UCSD-AML1 (cell line): ENCODE data around the gene ZCCHC24.

ENCODE experiments used
- DNase-seq: peaks from one replicate; lab custom pipeline; 2025; ENCODE audit not compliant: unreplicated experiment; lab: John Stamatoyannopoulos, UW

The ZCCHC24 gene

DNA sequence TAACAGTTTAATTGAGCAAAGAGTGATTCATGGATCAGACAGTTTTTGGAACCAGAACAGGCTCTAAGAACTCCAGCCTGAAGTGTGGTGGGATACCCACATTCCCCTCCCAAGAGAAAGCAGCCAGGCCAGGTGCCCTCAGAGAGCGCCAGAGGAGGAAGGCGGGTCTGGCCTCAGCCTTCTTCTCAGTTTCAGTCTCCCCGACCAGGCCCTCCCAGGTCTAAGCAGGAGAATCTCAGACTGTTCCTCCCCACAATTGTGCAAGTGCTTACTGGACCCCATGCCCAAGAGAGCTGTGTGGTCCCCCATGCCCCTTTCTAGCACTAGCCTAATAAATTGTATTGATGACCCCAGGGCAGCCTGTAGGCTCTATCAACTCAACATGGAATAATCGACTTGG is 72.6 kb downstream of the ZCCHC24 start:
- DNase-seq: no peak

DNA sequence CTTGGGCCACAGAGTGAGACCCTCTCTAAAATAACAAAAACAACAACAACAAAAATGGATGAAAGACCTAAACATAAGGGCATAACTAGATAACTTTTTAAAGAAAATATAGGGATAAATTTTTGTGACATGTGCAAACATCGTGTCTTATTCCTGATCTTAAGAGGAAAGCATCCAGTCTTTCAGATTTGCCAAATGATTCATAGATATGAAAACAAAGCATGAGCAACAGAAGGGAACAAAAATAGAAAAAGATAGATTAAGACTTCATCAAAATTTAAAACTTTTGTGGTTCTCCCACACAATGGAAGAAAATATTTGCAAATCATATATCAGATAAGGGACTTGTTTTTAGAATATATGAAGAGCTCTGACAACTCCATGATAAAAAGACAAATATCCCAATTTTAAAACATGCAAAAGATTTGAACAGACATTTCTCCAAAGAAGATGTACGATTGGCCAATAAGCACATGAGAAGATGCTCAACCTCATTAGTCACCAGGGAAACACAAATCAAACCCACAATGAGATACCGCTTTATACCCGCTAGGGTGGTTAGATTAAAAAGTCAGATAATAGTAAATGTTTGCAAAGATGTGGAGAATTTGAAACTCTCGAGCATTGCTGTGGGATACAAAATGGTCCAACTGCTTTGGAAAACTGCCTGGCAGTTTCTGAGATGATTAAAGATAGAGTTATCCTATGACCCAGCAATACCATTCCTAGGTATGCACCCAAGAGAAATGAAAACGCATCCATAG is 77.8 kb downstream of the ZCCHC24 start:
- DNase-seq: no peak

DNA sequence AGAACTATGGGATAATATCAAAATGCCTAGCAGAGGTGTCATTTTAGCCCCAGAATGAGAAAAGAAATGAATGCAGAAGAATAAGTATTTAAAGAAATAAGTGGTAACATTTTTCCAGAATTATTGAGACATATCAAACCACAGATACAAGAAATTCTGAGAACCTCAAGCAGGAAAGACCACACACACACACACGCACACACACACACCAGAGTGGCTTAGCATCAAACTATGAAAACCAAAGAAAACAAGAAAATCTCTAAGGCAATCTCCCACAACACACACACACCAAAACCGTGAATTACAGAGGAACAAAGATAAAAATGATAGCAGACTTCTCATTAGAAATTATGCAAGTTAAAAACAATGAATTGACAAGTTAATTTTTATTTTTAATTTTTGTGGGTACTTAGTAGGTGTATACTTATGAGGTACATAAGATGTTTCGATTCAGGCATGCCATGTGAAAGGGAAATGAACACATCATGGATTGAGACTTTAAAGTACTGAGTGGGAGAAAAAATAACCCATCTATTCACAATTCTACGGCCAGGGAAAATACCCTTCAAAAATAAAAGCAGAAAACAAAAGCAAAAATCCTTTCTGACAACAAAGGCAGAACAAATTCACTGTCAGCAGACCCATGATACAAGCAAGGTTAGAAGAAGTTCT is 83.6 kb downstream of the ZCCHC24 start:
- DNase-seq: no peak

DNA sequence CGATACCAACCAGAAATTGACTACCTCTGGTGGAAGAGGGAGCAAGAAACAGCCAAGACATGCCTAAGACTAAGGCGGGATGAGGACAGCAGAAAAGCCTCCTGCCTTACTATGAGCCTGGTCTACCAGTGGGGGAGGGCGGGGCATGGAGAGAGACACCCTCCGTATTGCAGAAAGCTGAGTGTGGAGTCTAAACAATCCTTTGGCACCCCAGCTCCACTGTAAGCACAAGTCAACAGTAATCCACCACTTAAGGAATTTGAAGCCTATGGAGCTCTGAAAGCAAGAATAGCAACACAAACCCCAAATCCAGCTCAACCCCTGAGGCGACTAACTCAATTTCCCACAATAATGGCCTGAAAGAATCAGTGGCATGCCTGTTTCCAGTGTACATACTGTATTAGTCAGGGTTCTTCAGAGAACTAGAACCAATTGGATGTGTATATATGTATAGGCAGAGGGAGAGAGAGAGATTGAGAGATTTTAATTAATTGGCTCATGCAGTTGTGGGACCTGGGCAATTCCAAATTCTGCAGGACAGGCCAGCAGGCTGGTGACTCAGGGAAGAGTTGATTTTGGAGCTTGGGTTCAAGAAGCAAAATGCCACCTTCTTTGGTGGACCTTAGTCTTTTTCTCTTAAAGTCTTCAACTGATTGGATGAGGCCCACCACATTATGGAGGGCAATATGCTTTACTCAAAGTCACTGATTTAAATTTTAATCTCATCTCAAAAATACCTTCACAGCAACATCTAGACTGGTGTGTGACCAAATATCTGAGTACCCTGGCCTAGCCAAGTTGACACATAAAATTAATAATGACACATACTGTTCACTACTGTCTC is 84.7 kb downstream of the ZCCHC24 start:
- DNase-seq: no peak

DNA sequence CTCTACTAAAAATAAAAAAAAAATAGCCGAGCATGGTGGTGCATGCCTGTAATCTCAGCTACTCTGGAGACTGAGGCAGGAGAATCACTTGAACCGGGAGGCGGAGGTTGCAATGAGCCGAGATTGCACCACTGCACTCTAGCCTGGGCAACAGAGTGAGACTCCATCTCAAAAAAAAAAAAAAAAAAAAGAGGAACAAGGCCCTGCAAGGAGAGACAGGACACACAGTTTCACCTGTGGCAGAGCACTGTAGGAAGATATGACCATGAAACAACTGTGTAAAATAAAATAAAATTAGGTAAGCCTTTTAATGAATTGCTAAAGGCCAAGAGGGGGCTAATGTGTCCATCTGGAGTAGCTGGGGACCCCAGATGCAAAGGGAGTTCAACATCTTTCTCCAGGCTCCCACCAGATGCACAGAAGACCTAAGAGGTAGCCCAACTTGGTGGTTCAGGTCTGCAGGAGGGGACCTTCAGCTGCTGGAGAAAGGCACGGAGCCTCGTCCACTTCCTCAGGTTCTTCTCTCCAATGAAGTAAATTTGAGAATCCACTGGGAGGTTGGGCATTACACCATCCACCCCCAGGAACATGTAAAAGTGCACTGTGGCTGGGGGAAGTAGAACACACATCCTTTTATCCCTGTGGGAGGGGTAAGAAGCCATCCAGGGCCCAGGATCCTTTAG is 85.5 kb downstream of the ZCCHC24 start:
- DNase-seq: no peak

DNA sequence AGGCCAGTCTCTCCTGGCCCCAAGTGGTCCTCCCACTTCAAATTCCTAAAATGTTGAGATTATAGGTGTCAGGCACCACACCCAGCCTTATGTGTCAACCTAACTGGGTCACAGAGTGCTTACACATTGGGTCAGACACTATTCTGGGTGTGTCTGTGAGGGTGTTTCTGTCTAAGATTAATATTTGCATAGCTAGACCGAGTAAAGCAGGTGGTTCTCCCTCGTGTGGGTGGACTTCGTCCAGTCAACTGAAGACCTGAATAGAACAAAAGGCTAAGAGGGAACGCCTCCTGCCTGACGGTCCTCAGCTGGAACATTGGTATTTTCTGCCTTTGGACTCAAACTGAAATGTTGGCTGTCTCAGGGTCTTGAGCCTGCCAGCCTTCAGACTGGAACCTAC is 86.6 kb downstream of the ZCCHC24 start:
- DNase-seq: no peak

DNA sequence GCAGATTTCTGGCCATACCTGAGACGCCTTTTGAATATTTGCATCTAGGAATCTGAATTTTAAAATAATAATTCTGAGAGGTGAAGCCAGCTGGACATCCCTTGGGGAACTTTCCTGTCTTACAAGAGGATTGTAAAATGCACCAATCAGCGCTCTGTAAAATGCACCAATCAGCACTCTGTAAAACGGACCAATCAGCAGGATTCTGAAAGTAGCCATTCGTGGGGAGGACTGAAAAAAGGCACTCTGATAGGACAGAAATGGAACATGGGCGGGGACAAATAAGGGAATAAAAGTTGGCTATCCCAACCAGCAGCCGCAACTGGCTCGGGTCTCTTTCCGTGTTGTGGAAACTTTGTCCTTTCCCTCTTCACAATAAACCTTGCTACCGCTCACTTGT is 88.2 kb downstream of the ZCCHC24 start:
- DNase-seq: no peak

DNA sequence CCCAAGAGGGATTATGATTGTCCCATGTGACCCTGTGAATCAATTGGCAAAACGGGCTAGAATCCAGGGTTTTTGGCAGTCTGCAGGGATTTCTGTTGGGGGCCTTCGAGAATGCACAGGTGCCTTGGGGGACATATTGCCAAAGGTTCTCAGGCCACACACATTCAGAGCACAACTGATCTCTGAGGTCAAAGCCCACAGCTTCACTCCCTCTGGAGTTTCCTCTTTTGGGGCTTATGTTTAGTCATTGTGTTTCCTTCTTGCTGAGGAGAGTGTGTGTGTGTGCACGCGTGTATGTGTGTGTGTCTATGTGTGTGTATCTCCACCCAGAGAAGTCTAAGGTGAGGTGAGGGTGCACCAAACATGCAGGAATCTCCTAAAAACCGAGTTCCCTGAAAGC is 89.3 kb downstream of the ZCCHC24 start:
- DNase-seq: peak; percentile 50

DNA sequence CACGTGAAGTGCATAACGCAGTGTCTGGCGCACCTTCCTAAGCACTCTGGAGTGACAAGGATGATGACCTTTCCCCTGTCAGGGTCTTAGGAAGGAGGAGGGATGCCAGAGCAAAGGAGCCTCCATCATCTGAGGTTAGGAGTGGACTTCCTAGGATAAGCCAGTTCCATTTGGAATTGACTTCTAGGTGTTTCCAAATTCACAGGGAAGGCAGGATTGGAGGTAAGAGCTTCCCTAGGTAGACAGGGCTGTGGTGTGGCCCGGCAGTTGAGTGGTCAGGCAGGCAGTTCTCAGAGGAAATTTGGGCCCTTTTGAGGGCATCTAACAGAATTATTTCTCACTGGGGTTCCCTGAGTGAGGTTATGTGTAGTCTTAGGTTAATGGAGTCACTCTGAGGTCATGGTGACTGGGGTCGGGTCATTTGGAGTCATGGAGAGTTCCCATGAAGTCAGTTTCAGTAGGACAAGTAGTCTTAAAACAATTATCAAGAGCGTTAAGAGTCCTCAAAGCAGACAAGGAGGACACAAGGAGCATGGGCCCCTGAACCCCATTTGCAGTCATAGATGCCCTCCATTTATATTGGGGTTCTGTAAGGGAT is 89.9 kb downstream of the ZCCHC24 start:
- DNase-seq: no peak

DNA sequence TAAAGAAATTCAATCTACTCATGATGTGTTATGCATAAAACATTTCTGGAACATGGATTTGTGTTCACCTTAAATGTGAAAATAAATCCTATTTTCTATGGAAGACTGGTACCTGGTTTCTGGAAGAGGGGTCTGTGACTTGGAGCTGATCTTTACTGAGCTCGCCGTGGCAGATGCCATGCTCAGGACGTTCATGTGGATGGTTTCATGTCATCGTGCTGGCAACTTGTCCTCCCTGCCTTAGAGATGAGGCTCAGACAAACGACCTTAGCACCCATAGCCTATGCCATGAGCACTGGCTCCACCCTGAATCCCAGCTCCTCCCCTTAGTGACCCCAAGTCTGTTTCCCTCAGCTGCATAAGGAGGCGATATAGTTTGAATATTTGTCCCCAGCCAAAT is 90.8 kb downstream of the ZCCHC24 start:
- DNase-seq: no peak

DNA sequence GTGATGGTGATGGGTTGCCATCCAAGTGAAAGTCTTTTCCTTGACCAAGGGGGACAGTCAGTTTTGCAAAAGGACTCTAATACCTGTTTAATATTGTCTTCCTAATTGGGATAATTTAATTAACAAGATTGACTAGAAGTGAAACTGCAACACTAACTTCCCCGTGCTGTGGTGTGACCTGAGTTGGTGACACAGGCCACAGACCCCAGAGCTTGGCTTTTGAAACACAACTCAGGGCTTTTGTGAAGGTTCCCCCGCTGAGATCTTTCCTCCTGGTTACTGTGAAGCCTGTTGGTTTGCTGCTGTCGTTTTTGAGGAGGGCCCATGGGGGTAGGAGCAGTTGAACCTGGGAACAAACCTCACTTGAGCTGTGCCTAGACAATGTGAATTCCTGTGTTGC is 91.3 kb downstream of the ZCCHC24 start:
- no peak for DNase-seq

DNA sequence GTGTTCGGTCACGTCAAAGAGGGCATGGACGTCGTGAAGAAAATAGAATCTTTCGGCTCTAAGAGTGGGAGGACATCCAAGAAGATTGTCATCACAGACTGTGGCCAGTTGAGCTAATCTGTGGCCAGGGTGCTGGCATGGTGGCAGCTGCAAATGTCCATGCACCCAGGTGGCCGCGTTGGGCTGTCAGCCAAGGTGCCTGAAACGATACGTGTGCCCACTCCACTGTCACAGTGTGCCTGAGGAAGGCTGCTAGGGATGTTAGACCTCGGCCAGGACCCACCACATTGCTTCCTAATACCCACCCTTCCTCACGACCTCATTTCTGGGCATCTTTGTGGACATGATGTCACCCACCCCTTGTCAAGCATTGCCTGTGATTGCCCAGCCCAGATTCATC is 91.7 kb downstream of the ZCCHC24 start:
- DNase-seq: no peak

DNA sequence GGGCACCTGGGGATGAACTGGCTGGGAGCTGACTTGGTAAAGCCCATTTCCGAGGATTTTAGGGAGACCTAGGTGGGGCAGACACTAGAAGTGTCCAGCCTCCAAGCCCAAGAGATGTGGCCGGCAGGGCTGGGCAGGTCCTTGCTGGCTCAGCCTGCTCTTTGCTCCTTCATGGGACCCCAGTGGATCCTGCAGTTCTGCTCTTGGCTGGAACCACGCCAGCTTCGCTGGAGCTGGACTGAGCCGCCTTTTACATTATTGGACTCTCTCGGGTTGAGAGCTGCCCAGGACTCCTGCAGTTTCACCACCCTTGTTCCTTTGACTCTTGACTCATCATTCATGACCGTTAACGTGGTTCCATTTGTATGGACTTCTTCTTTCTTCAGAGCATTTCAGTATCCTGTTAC is 92.4 kb downstream of the ZCCHC24 start:
- no peak for DNase-seq

DNA sequence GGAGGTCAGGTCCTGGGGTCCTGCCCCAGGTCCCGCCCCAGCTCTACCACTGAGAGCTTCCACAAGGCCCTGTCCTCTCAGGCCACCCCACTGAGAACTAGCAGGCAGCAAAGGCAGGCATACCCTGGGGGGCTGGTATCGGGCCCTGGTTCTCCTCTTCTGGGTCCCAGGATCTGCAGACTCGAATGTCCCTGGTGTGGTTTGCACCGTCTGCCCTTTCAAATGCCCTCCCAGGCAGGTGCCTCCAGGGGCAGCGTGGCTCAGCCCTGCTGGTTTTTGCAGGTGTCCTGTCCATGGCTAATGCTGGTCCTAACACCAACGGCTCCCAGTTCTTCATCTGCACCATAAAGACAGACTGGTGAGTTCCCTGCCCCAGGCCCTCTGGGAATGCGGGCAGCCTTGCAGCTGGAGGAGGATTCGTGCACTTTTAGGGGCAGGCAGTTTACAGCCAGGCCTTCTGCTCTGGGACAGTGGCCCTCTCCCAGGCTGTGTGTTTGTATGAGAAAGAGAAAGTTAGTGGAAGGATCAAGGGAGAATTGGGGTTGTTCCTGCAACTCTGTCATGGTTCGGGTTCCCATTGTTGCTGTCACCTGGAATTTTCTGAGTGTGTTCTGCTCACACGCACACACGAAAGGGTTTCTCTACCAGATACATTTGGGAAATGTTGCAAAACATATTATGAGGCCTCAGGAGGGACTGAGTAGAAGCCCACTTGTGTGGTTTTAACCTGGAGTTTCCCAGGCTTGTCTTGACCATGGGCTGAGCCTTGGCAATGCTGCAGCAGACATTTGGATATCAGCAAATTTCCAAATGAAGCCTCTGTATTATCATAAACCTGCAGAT is 93.2 kb downstream of the ZCCHC24 start:
- no peak for DNase-seq

DNA sequence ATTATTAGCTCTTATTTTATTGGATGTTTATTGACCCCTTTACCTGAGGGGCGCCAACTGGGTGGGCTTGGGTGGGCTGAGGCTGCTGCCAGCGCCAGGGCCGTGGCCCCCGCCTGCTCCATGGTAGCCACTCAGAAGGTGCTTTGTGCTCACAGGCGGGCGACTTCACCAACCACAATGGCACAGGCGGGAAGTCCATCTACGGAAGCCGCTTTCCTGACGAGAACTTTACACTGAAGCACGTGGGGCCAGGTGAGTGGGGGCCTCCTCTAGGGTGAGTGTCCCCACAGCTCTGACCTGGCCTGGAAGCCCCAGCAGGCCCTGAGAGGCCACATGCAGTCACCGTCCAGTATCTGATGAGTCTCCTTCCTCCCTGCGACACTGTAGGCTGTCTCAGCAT is 94.1 kb downstream of the ZCCHC24 start:
- no peak for DNase-seq

DNA sequence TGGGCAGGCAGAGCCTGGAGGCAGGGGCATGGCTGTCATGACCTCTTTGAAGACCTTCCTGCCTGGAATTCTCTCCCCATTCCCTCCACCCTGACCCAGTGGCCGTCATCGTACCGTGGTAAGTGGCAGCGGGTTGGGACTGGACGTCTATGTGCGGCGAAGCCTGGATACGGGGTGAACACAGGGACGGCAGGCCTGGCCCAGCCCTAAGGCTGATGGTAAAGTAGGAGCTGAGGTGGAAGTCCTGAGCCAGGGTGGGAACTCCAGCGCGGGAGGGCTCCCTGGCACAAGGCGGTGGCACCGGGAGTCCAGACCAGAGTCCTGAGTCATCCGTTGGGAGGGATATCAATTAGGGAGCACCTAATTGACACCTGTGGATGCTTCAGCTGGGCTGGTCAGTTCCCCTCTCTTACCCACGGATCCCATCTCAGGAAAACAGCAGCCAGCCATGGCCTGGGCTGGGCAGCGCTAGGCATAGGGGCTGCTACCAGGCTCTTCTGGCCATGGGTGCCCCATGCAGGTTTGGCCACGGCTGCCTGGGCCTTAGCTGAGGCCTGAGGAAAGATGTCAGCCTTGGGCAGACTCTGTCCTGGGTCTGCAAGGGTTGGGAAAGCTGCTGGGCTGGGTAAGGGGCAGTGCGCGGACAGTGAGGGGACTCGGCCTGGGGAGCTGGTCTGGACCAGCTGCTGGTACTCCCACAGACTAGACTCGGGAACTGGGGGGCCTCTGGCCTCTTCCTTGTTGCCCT is 94.8 kb downstream of the ZCCHC24 start:
- DNase-seq: no peak

DNA sequence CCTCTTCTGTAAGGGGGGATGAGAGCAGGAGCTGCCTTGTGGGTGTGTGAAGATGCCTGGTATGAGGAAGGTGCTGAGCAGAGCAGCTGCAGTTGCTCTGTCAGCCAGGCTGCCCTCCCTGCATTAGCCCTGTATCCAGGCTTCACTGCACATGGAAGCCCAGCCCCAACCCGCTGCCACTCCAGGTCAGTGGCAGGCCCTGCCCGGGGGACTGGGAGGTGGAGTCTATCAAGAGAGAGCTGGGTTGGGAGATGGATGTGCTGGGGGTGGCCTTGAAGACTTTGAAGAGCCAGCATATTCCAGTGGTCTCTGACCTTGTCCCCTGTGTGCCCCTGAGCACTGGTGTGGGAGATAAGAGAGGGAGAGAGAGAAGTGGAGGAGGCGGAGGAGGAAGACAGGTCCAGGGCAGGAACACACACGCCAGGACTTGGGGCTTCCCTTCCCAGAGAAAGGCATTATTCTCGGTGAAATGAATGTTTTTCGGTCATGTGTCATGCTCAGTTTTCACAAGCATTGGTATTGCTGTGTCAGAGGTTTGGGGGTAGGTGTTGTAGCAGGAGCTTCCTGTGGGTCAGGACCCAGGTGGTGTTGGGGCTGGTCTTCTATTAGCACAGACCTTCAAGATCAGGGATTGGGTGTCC is 95.5 kb downstream of the ZCCHC24 start:
- no peak for DNase-seq

DNA sequence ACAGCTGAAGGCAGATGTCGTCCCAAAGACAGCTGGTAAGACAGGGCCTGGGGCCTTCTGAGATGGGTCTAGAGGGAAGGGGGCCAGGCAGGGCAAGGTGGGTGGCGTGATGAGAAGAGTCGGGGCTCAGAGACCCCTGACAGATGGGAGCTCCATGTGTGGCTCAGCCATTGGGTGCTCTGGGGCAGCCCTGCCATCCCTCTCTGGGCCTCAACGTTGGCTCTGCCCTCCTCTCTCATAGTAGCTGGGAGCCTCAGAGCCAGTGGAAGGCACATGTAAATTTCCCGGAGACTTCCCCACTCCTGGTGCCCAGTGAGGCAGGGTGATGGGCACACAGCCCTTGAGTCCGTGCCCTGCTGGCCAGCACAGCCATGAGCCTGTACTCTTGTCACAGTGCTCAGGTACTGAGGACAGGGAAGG is 96.3 kb downstream of the ZCCHC24 start:
- DNase-seq: no peak

DNA sequence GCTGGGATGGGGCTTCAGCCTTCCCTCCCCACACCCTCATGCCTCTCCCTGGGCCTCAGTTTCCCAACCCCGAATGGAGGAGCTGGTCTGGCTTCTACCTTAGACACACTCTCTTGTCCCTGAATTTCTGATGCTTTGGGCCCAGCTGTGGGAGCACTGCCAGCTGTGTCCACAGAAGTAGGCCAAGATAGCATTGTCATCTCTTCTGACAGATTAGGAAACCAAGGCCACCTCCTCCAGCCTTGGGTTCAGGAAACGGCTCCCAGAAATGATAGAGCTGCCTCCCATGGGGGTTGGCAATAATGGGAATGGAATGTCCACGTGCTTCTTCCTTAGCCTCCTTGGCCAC is 96.8 kb downstream of the ZCCHC24 start:
- no peak for DNase-seq
